AG04450 (cell line): ENCODE data around the gene CHP1. TPM values are rescaled to one million over a fixed set of nuclear protein-coding genes. Genes with fewer than 3 reads are reported as not detected.

Experiments
- CTCF ChIA-PET: fragments of 300-600, 350-600 bp; formaldehyde crosslinking; extraction: SDS; loops from one replicate; lab custom pipeline; 2022; ENCODE audit warnings: antibody characterized with exemption, inconsistent platforms; lab: Charles Lee
- POLR2A ChIA-PET: fragments of 350-600 bp; formaldehyde crosslinking; extraction: SDS; loops from one replicate; lab custom pipeline; 2021; ENCODE audit warnings: antibody characterized with exemption, inconsistent platforms; lab: Yijun Ruan, JAX
- DNase-seq: peaks from one replicate; pipeline ENCODE4 v3.0.0-alpha.2; 2011; ENCODE audit warnings: low read depth, low spot score
- H3K27ac ChIP-seq: one replicate; pipeline ENCODE4 v1.5.1; 2012; ENCODE audit warnings: low read depth, low read length, control low read depth
- H3K27me3 ChIP-seq: one replicate; pipeline ENCODE4 v1.6.0; 2012; ENCODE audit warnings: low read length; ENCODE audit not compliant: control insufficient read depth, insufficient read depth
- H3K4me3 ChIP-seq: 2 replicates; pipeline ENCODE4 v1.5.1; 2011; ENCODE audit warnings: mild to moderate bottlenecking, low read depth, low read length, control low read depth
- H3K9me3 ChIP-seq: 2 replicates; pipeline ENCODE4 v1.5.1; 2012; ENCODE audit warnings: low read length; ENCODE audit not compliant: control insufficient read depth, insufficient read depth
- CTCF ChIP-seq: IDR thresholded peaks from 2 replicates; pipeline ENCODE4 v1.5.1; 2011; ENCODE audit warnings: low read depth, low read length, control low read depth, inconsistent platforms
- polyA plus RNA-seq: library from polyadenylated mRNA; depleted of rRNA; stranded (reverse); fragments of >200 nt; gene quantifications from 2 replicates; pipeline ENCODE4 v1.2.3, GENCODE V29; 2011

CHP1 gene
- polyA plus RNA-seq, 1 experiment: 90.1 TPM

- H3K4me3 ChIP-seq: no peak overlapping the region
- no peak for DNase-seq
- H3K27ac ChIP-seq: no peak overlapping the region
- no peaks in the 10 kb centered on the region for H3K9me3 ChIP-seq
- no peak for TF ChIP-seq CTCF
- ChIA-PET CTCF (no interaction called here), POLR2A (interaction anchor here (0.6 kb wide), 1 partner anchor 11 kb away, joined by 3 read pairs; no protein-coding TSS in a partner anchor)
- no peaks in the 10 kb centered on the region for H3K27me3 ChIP-seq
These were observed 31.5 kb downstream of the CHP1 start for GRCh38 chr15:41262571-41262970.

- Histone ChIP-seq H3K27ac (no peak overlapping the region), H3K9me3 (no peaks in the 10 kb centered on the region), H3K4me3 (no peak overlapping the region), H3K27me3 (no peaks in the 10 kb centered on the region)
- ChIA-PET POLR2A (interaction anchor here (0.6 kb wide), 2 partner anchors 28 to 1143 kb away, joined by 3 to 6 read pairs; no protein-coding TSS in a partner anchor), CTCF (no interaction called here)
- no peak for DNase-seq
- no peak for TF ChIP-seq CTCF
These were observed 32.9 kb downstream of the CHP1 start for GRCh38 chr15:41263891-41264351.

- POLR2A ChIA-PET: interaction anchor here (0.6 kb wide), 1 partner anchor 153 kb away, joined by 3 read pairs; no protein-coding TSS in a partner anchor
- CTCF ChIA-PET: interaction anchor here (1.0 to 1.5 kb wide), 2 partner anchors 39 to 63 kb away, joined by 3 to 4 read pairs; partner anchors contain the start of genes CHP1, NUSAP1 and OIP5
- no peak overlapping the region for H3K27ac ChIP-seq
- no peaks in the 10 kb centered on the region for H3K27me3 ChIP-seq
- DNase-seq: no peak
- no peak for TF ChIP-seq CTCF
- no peaks in the 10 kb centered on the region for H3K9me3 ChIP-seq
- H3K4me3 ChIP-seq: no peak overlapping the region
These were observed 38.8 kb downstream of the CHP1 start for GRCh38 chr15:41269887-41270286.

GRCh38 chr15:41276831-41277230 is 45.8 kb downstream of the CHP1 start:
- CTCF ChIA-PET: no interaction called here
- Histone ChIP-seq H3K27me3 (no peaks in the 10 kb centered on the region), H3K27ac (no peak overlapping the region), H3K9me3 (no peaks in the 10 kb centered on the region), H3K4me3 (no peak overlapping the region)
- no peak for DNase-seq
- TF ChIP-seq CTCF: no peak
- POLR2A ChIA-PET: no interaction called here

GRCh38 chr15:41278319-41278718 is 47.3 kb downstream of the CHP1 start:
- TF ChIP-seq CTCF: no peak

More at GRCh38 chr15:41278319-41278718, 47.3 kb downstream of the CHP1 start:
- ChIA-PET CTCF (no interaction called here), POLR2A (no interaction called here)
- H3K27ac ChIP-seq: no peak overlapping the region
- H3K9me3 ChIP-seq: no peaks in the 10 kb centered on the region
- DNase-seq: no peak
- no peak overlapping the region for H3K4me3 ChIP-seq
- H3K27me3 ChIP-seq: no peaks in the 10 kb centered on the region
